H9 (cell line): ENCODE results near the gene RSBN1L. TPM values are rescaled to one million over a fixed set of nuclear protein-coding genes. Genes with fewer than 3 reads are reported as not detected.

Source experiments
- DNase-seq: peaks from one replicate; pipeline ENCODE4 v3.0.0-alpha.2; 2017
- H2AFZ ChIP-seq: one replicate; pipeline ENCODE4 v1.6.1; 2013; ENCODE audit warnings: mild to moderate bottlenecking, low read length, control low read depth, moderate library complexity
- H2AK5ac ChIP-seq: 2 replicates; pipeline ENCODE4 v1.6.1; 2013; ENCODE audit warnings: low read length, control low read depth, mixed read lengths; ENCODE audit not compliant: insufficient read length
- H2BK120ac ChIP-seq: one replicate; pipeline ENCODE4 v1.6.1; 2013; ENCODE audit warnings: low read depth, mild to moderate bottlenecking, low read length, control low read depth, inconsistent platforms; ENCODE audit not compliant: poor library complexity, severe bottlenecking
- H2BK12ac ChIP-seq: 2 replicates; pipeline ENCODE4 v1.6.1; 2013; ENCODE audit warnings: low read length, control low read depth, mixed read lengths, low read depth; ENCODE audit not compliant: insufficient read length
- H2BK15ac ChIP-seq: 2 replicates; pipeline ENCODE4 v1.6.1; 2013; ENCODE audit warnings: low read depth, low read length, control low read depth
- H2BK20ac ChIP-seq: one replicate; pipeline ENCODE4 v1.6.1; 2013; ENCODE audit warnings: low read depth, mild to moderate bottlenecking, low read length, control low read depth, inconsistent platforms; ENCODE audit not compliant: poor library complexity, severe bottlenecking
- H2BK5ac ChIP-seq: 2 replicates; pipeline ENCODE4 v1.6.1; 2013; ENCODE audit warnings: low read length, control low read depth, mixed read lengths; ENCODE audit not compliant: insufficient read length
- H3K14ac ChIP-seq: 2 replicates; pipeline ENCODE4 v1.6.1; 2013; ENCODE audit warnings: low read length, control low read depth; ENCODE audit not compliant: insufficient read depth
- H3K18ac ChIP-seq: 2 replicates; pipeline ENCODE4 v1.6.1; 2013; ENCODE audit warnings: low read depth, mild to moderate bottlenecking, mixed read lengths, low read length, control low read depth; ENCODE audit not compliant: insufficient read length
- H3K23ac ChIP-seq: 2 replicates; pipeline ENCODE4 v1.6.1; 2013; ENCODE audit warnings: low read length, control low read depth, mixed read lengths, low read depth; ENCODE audit not compliant: insufficient read length
- H3K23me2 ChIP-seq: 2 replicates; pipeline ENCODE4 v1.6.1; 2013; ENCODE audit warnings: low read depth, mild to moderate bottlenecking, mixed read lengths, low read length, control low read depth; ENCODE audit not compliant: insufficient read length, poor library complexity, severe bottlenecking
- H3K27ac ChIP-seq: 2 replicates; pipeline ENCODE4 v1.5.1; 2013; ENCODE audit warnings: low read length, control low read depth, mixed read lengths, low read depth; ENCODE audit not compliant: insufficient read length
- H3K27me3 ChIP-seq: 2 replicates; pipeline ENCODE4 v1.6.1; 2013; ENCODE audit warnings: low read length, control low read depth, inconsistent platforms; ENCODE audit not compliant: insufficient read depth
- H3K4ac ChIP-seq: 2 replicates; pipeline ENCODE4 v1.6.1; 2013; ENCODE audit warnings: low read depth, mild to moderate bottlenecking, control low read depth, inconsistent platforms, low read length, moderate library complexity
- H3K4me1 ChIP-seq: 2 replicates; pipeline ENCODE4 v1.6.1; 2013; ENCODE audit warnings: low read length, control low read depth, inconsistent platforms; ENCODE audit not compliant: insufficient read depth
- H3K4me2 ChIP-seq: 2 replicates; pipeline ENCODE4 v1.6.1; 2013; ENCODE audit warnings: low read length, control low read depth, mixed read lengths; ENCODE audit not compliant: insufficient read length, insufficient read depth
- H3K56ac ChIP-seq: 2 replicates; pipeline ENCODE4 v1.6.1; 2013; ENCODE audit warnings: low read depth, mild to moderate bottlenecking, mixed read lengths, low read length, control low read depth; ENCODE audit not compliant: insufficient read length
- H3K79me1 ChIP-seq: 2 replicates; pipeline ENCODE4 v1.6.1; 2013; ENCODE audit warnings: low read depth, mild to moderate bottlenecking, moderate library complexity, low read length, control low read depth, inconsistent platforms; ENCODE audit not compliant: insufficient read depth, poor library complexity, severe bottlenecking
- H3K79me2 ChIP-seq: 2 replicates; pipeline ENCODE4 v1.6.1; 2013; ENCODE audit warnings: low read length, control low read depth, inconsistent platforms; ENCODE audit not compliant: insufficient read depth
- H3K9ac ChIP-seq: 2 replicates; pipeline ENCODE4 v1.6.1; 2013; ENCODE audit warnings: low read length, control low read depth, mixed read lengths; ENCODE audit not compliant: insufficient read length; ENCODE audit errors: extremely low read depth
- H3K9me3 ChIP-seq: one replicate; pipeline ENCODE4 v1.6.1; 2013; ENCODE audit warnings: low read depth, low read length, inconsistent platforms; ENCODE audit not compliant: control insufficient read depth
- H3T11ph ChIP-seq: one replicate; pipeline ENCODE4 v1.6.1; 2013; ENCODE audit warnings: mild to moderate bottlenecking, low read length, control low read depth, inconsistent platforms
- H4K20me1 ChIP-seq: one replicate; pipeline ENCODE4 v1.6.1; 2013; ENCODE audit not compliant: control insufficient read depth, insufficient read length, insufficient read depth
- H4K5ac ChIP-seq: 2 replicates; pipeline ENCODE4 v1.6.1; 2013; ENCODE audit warnings: low read depth, mild to moderate bottlenecking, mixed read lengths, low read length, control low read depth; ENCODE audit not compliant: insufficient read length
- H4K8ac ChIP-seq: replicated peaks from 2 replicates; pipeline ENCODE4 v1.6.1; 2013; ENCODE audit warnings: low read length, control low read depth, mixed read lengths, low read depth; ENCODE audit not compliant: insufficient read length
- H4K91ac ChIP-seq: 2 replicates; pipeline ENCODE4 v1.6.1; 2013; ENCODE audit warnings: low read depth, mild to moderate bottlenecking, moderate library complexity, mixed read lengths, low read length, control low read depth; ENCODE audit not compliant: insufficient read length
- H3K27ac Mint-ChIP-seq, 3 experiments: 2 replicates in 2 of 3; 3 replicates in 1 of 3; pipeline ENCODE4 v1.8.0; 2020 to 2021; ENCODE audit warnings: mixed read lengths in 3 of 3, mild to moderate bottlenecking in 1 of 3, moderate library complexity in 1 of 3
- H3K27me3 Mint-ChIP-seq: 2 replicates; pipeline ENCODE4 v1.8.0; 2021; ENCODE audit warnings: low read depth, mild to moderate bottlenecking, moderate library complexity, mixed read lengths
- H3K36me3 Mint-ChIP-seq, 3 experiments: 2 replicates in 2 of 3; 3 replicates in 1 of 3; pipeline ENCODE4 v1.8.0; 2020 to 2021; ENCODE audit warnings: low read depth in 3 of 3, mixed read lengths in 3 of 3; ENCODE audit not compliant: insufficient read depth in 1 of 3
- H3K4me1 Mint-ChIP-seq, 2 experiments: 2 replicates each; pipeline ENCODE4 v1.8.0; 2020; ENCODE audit warnings: mixed read lengths in 2 of 2
- H3K4me3 Mint-ChIP-seq, 2 experiments: 2 replicates in 1 of 2; 3 replicates in 1 of 2; pipeline ENCODE4 v1.8.0; 2020 to 2021; ENCODE audit warnings: mild to moderate bottlenecking in 2 of 2, mixed read lengths in 2 of 2, moderate library complexity in 1 of 2
- H3K9me3 Mint-ChIP-seq, 2 experiments: 2 replicates in 1 of 2; 3 replicates in 1 of 2; pipeline ENCODE4 v1.8.0; 2020; ENCODE audit warnings: mild to moderate bottlenecking in 2 of 2, mixed read lengths in 2 of 2, moderate library complexity in 1 of 2
- CTCF ChIP-seq: fragments of 200-600 bp; sonication (generic); conservative IDR thresholded peaks from 3 replicates; pipeline ENCODE4 v1.8.0; 2021; ENCODE audit warnings: antibody characterized with exemption, mild to moderate bottlenecking
- WGBS: extraction: QIAGEN DNeasy Blood & Tissue Kit; methylation state at CpG from one replicate; pipeline ENCODE4 v1.1.7; 2013; ENCODE audit warnings: missing lambda C conversion rate, low lambda C conversion rate, mixed read lengths; ENCODE audit not compliant: insufficient read length; ENCODE audit errors: extremely low coverage; 5-methylcytosine and 5-hydroxymethylcytosine counted together
- total RNA-seq: library from RNA; stranded (reverse); gene quantifications from 2 replicates; pipeline ENCODE4 v1.2.1, GENCODE V29; 2021

The RSBN1L gene
- total RNA-seq, 1 experiment from 2014 or later = 20.6 TPM

- WGBS = no CpG with 5 or more reads among the region's 9 CpGs
- Histone ChIP-seq H4K8ac (no peak overlapping the region), H3K79me2 (peaks cover 2% of the 10 kb centered on the region; the same call in 1 of the 2 replicates), H3K79me1 (peaks cover 3% of the 10 kb centered on the region), H2BK20ac (no peak overlapping the region), H4K5ac (no peak overlapping the region), H3K18ac (no peak overlapping the region), H3K9ac (no peak overlapping the region), H3K23me2 (no peaks in the 10 kb centered on the region), H4K91ac (no peak overlapping the region), H3K27me3 (no peaks in the 10 kb centered on the region), H2AK5ac (no peak overlapping the region), H3K56ac (no peak overlapping the region), H3K9me3 (no peaks in the 10 kb centered on the region), H3K23ac (no peak overlapping the region), H2BK120ac (no peak overlapping the region), H2AFZ (no peak overlapping the region), H2BK15ac (no peak overlapping the region), H3T11ph (no peak overlapping the region), H3K4me2 (no peak overlapping the region), H3K27ac (no peak overlapping the region), H3K14ac (no peak overlapping the region), H4K20me1 (no peaks in the 10 kb centered on the region), H2BK12ac (no peak overlapping the region), H3K4ac (no peak overlapping the region), H2BK5ac (no peak overlapping the region), H3K4me1 (peaks cover 3% of the 10 kb centered on the region; the same call in 1 of the 2 replicates)
- DNase-seq = peak; percentile 79
- no peaks in the 10 kb centered on the region for H3K27me3 Mint-ChIP-seq
- H3K4me3 Mint-ChIP-seq = peak overlapping the region in 1 of 2 experiments; percentile 3; a peak in 2 of 5 replicates
- TF ChIP-seq CTCF = no peak
- peak overlapping the region; percentile 9 to 36 (median 19); a peak in 6 of 7 replicates for H3K27ac Mint-ChIP-seq
- H3K36me3 Mint-ChIP-seq = peaks cover 12 to 29% (median 27%) of the 10 kb centered on the region in 3 experiments; a peak in 6 of 7 replicates
- no peaks in the 10 kb centered on the region for H3K9me3 Mint-ChIP-seq
- H3K4me1 Mint-ChIP-seq = peaks cover 27 to 33% of the 10 kb centered on the region in 2 experiments
These were observed 12.2 kb upstream of the RSBN1L start for GRCh38 chr7:77684030-77684429.
